RWPE2 (cell line): ENCODE data around the gene CPA5.

Experiments used
- ATAC-seq: fragments of 200-7000 bp; cut with Tn5 transposase; 3 replicates; pipeline ENCODE4 v1.9.1; 2021; ENCODE audit warnings: low read depth
- DNase-seq: peaks from one replicate; pipeline ENCODE4 v3.0.0-alpha.2; 2020; ENCODE audit warnings: low spot score
- H3K27ac ChIP-seq: fragments of 450-650 bp; 2 replicates; pipeline ENCODE4 v1.5.1; 2017; ENCODE audit warnings: mild to moderate bottlenecking; ENCODE audit not compliant: poor library complexity, severe bottlenecking
- H3K27me3 ChIP-seq: fragments of 250-450 bp; sonication (Bioruptor Pico); 2 replicates; pipeline ENCODE4 v1.5.1; 2021; ENCODE audit warnings: mild to moderate bottlenecking, moderate library complexity; ENCODE audit not compliant: insufficient read depth, poor library complexity, severe bottlenecking
- H3K36me3 ChIP-seq: fragments of 250-450 bp; sonication (Bioruptor Pico); 2 replicates; pipeline ENCODE4 v1.5.1; 2020; ENCODE audit warnings: low read depth, mild to moderate bottlenecking, moderate library complexity
- H3K4me1 ChIP-seq: fragments of 250-450 bp; sonication (Bioruptor Pico); 2 replicates; pipeline ENCODE4 v1.5.1; 2021; ENCODE audit warnings: mild to moderate bottlenecking, moderate library complexity; ENCODE audit not compliant: insufficient read depth, poor library complexity, severe bottlenecking
- H3K4me3 ChIP-seq: fragments of 250-450 bp; sonication (Bioruptor Pico); 2 replicates; pipeline ENCODE4 v1.5.1; 2021; ENCODE audit warnings: mild to moderate bottlenecking, moderate library complexity; ENCODE audit not compliant: severe bottlenecking
- H3K9me3 ChIP-seq: fragments of 250-450 bp; sonication (Bioruptor Pico); 2 replicates; pipeline ENCODE4 v1.5.1; 2021; ENCODE audit warnings: mild to moderate bottlenecking, moderate library complexity; ENCODE audit not compliant: severe bottlenecking
- CTCF ChIP-seq: fragments of 450-650 bp; IDR thresholded peaks from one replicate; pipeline ENCODE4 v1.5.1; 2017; ENCODE audit warnings: mild to moderate bottlenecking, moderate library complexity; ENCODE audit not compliant: poor library complexity, severe bottlenecking

CPA5 gene

DNA sequence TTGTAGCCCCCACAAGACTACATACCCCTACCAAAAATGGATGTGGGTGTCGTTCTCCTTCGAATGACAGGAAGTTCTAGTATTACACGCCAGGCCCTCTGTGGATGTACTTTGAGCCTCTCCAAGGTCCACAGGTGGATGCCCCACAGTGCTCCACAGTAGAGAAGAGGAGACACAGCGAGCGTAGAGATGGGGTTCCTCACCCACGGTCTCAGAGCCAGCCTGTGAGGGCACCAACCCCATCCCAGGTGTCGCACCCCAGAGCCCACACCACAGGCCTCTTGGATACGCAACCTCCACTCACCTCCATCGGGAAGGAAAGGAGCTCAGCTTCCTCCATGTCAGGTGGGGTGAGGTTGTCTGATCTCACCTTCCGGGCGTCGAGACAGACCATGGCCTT is 2.3 kb downstream of the CPA5 start:
- no peaks in the 10 kb centered on the region for H3K27me3 ChIP-seq
- no peaks in the 10 kb centered on the region for H3K4me1 ChIP-seq
- no peak overlapping the region for H3K27ac ChIP-seq
- DNase-seq (no peak), ATAC-seq (no peak)
- no peaks in the 10 kb centered on the region for H3K9me3 ChIP-seq
- H3K36me3 ChIP-seq: no peaks in the 10 kb centered on the region
- TF ChIP-seq CTCF: no peak
- no peak overlapping the region for H3K4me3 ChIP-seq

DNA sequence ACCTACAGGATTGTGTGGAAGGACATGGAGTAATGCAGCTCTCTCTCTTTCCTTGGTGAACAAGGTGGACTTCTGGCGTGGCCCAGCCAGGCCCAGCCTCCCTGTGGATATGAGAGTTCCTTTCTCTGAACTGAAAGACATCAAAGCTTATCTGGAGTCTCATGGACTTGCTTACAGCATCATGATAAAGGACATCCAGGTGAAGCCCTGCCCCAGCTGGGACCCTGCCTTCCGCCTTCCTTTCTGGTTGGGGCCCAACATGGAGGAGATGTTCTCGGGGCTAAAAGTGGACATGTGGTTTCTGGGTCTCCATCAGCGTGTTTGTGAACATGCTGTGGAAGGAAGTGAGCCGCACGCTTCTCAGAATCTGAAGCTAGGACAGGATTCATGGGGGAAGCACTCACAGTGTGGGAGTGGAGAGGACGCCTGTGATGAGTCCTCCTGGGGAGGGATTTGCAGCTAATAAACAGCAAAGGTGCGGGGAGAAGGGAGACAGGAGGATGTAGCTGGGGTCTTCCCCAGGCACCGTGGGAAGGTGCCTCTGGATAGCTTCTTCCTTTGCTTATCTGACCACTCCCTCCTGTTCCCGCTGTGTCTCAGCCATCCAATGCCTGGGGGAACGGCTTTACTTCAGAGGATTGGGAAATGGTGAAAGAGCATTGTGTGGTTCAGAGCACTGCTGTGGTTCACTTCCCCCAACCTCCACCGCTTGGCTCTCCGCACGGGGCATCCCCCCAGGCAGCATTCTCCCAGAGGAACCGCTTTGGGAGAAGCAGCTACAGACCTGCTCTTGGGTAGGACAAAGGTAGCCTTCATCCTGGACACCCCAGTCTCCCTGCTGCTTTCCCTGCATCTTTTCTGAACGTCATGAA is 5.5 kb downstream of the CPA5 start:
- DNase-seq (no peak), ATAC-seq (peak; percentile 64; the same call in 2 of the 3 replicates)
- Histone ChIP-seq H3K4me3 (no peak overlapping the region), H3K36me3 (no peaks in the 10 kb centered on the region), H3K9me3 (no peaks in the 10 kb centered on the region), H3K4me1 (peaks cover 11% of the 10 kb centered on the region), H3K27ac (no peak overlapping the region), H3K27me3 (no peaks in the 10 kb centered on the region)
- TF ChIP-seq CTCF: no peak

GRCh38 chr7:130350945-130351790 is 6.6 kb downstream of the CPA5 start:
- no peaks in the 10 kb centered on the region for H3K36me3 ChIP-seq
- peaks cover 20% of the 10 kb centered on the region for H3K4me1 ChIP-seq
- ATAC-seq: no peak
- H3K27ac ChIP-seq: no peak overlapping the region
- no peaks in the 10 kb centered on the region for H3K9me3 ChIP-seq
- no peak for DNase-seq
- no peak for TF ChIP-seq CTCF
- no peaks in the 10 kb centered on the region for H3K27me3 ChIP-seq
- no peak overlapping the region for H3K4me3 ChIP-seq

DNA sequence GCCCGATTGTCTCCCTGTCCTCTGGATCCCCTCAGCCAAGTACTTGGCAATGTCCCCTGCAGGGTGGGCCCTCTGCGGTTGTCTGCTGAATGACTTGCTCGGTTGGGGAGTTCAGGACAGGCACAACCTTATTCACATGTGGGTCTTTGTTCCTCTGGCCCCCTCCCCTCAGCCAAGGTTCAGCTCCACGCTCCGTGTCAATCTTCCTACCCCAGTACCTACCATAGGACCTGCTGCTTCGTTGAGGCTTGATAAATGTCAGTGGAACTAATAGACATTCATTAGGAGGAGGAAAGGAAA is 7.1 kb downstream of the CPA5 start:
- H3K36me3 ChIP-seq: no peaks in the 10 kb centered on the region
- ATAC-seq: no peak
- H3K4me3 ChIP-seq: no peak overlapping the region
- H3K27me3 ChIP-seq: no peaks in the 10 kb centered on the region
- DNase-seq: no peak
- no peak overlapping the region for H3K27ac ChIP-seq
- no peaks in the 10 kb centered on the region for H3K9me3 ChIP-seq
- no peak for TF ChIP-seq CTCF
- H3K4me1 ChIP-seq: peaks cover 26% of the 10 kb centered on the region
